Fibroblast of mammary gland (primary cell): ENCODE measurements around the gene C1orf232.
A peak's percentile ranks its signal among the peaks of the same experiment; 100 is the strongest.

Experiments used
- DNase-seq: peaks from one replicate; pipeline ENCODE4 v3.0.0-alpha.2; 2010; ENCODE audit warnings: low read depth
- H3K4me3 ChIP-seq: 2 replicates; pipeline ENCODE4 v1.5.1; 2011; ENCODE audit warnings: low read depth, mild to moderate bottlenecking, low read length, moderate library complexity; ENCODE audit not compliant: control insufficient read depth
- CTCF ChIP-seq: conservative IDR thresholded peaks from 2 replicates; pipeline ENCODE4 v1.5.1; 2011; ENCODE audit warnings: low read depth, low read length, inconsistent platforms; ENCODE audit not compliant: control insufficient read depth, insufficient read depth

The C1orf232 gene

GRCh38 chr1:26189331-26189730 lies 20.6 kb upstream of the C1orf232 start:
- no peak for DNase-seq

GRCh38 chr1:26188477-26188876 lies 19.7 kb upstream of the C1orf232 start:
- no peak for DNase-seq
- no peak overlapping the region for H3K4me3 ChIP-seq
- TF ChIP-seq CTCF = no peak

More at GRCh38 chr1:26189331-26189730, 20.6 kb upstream of the C1orf232 start:
- TF ChIP-seq CTCF = no peak
- no peak overlapping the region for H3K4me3 ChIP-seq

- TF ChIP-seq CTCF = no peak
- no peak for DNase-seq
- H3K4me3 ChIP-seq = no peak overlapping the region
Observed at GRCh38 chr1:26187882-26188281, 19.1 kb upstream of the C1orf232 start.

- H3K4me3 ChIP-seq = no peak overlapping the region
- TF ChIP-seq CTCF = no peak
- no peak for DNase-seq
Observed at GRCh38 chr1:26184883-26185282, 16.1 kb upstream of the C1orf232 start.

- no peak for TF ChIP-seq CTCF
- DNase-seq = no peak
- H3K4me3 ChIP-seq = no peak overlapping the region
Observed at GRCh38 chr1:26184086-26184485, 15.3 kb upstream of the C1orf232 start.

GRCh38 chr1:26182383-26182696 lies 13.6 kb upstream of the C1orf232 start:
- TF ChIP-seq CTCF = no peak
- H3K4me3 ChIP-seq = no peak overlapping the region
- no peak for DNase-seq

- DNase-seq = peak; percentile 8
- no peak overlapping the region for H3K4me3 ChIP-seq
- TF ChIP-seq CTCF = no peak
Observed at GRCh38 chr1:26181586-26182382, 13.0 kb upstream of the C1orf232 start.
